ENCODE measurements around the gene TSC22D1. TPM values are rescaled to one million over a fixed set of nuclear protein-coding genes. Genes with fewer than 3 reads are reported as not detected.

The TSC22D1 gene
- total and polyA plus RNA-seq, 4 donors = 247 to 349 (median 291) TPM

GRCh38 chr13:44407891-44408290 lies 168.2 kb downstream of the TSC22D1 start:
- H3K9me3 ChIP-seq (ENCODE audit: control insufficient read depth, insufficient read depth, low read length) = no peaks in the 10 kb centered on the region
- no peak overlapping the region for H3K27ac ChIP-seq (ENCODE audit: low read depth, low read length)
- H3K4me1 ChIP-seq (ENCODE audit: control insufficient read depth, insufficient read depth, low read length) = peaks cover 28% of the 10 kb centered on the region
- no peaks in the 10 kb centered on the region for H3K27me3 ChIP-seq (ENCODE audit: control insufficient read depth, insufficient read depth, low read length)
- no peaks in the 10 kb centered on the region for H3K36me3 ChIP-seq (ENCODE audit: control insufficient read depth, insufficient read depth, low read length)
- H3K4me3 ChIP-seq (ENCODE audit: low read depth, low read length) = no peak overlapping the region
- WGBS (ENCODE audit: insufficient coverage) = 95% methylated on average over 7 of the region's 7 CpGs
- DNase-seq (ENCODE audit: low read depth in 4 of 6, low spot score in 6 of 6) = no peak

GRCh38 chr13:44407379-44407778 lies 168.8 kb downstream of the TSC22D1 start:
- WGBS (ENCODE audit: insufficient coverage) = 86% methylated on average over 2 of the region's 3 CpGs
- Histone ChIP-seq H3K27ac (ENCODE audit: low read depth, low read length) (no peak overlapping the region), H3K4me1 (ENCODE audit: control insufficient read depth, insufficient read depth, low read length) (peaks cover 30% of the 10 kb centered on the region), H3K36me3 (ENCODE audit: control insufficient read depth, insufficient read depth, low read length) (no peaks in the 10 kb centered on the region), H3K9me3 (ENCODE audit: control insufficient read depth, insufficient read depth, low read length) (no peaks in the 10 kb centered on the region), H3K27me3 (ENCODE audit: control insufficient read depth, insufficient read depth, low read length) (no peaks in the 10 kb centered on the region), H3K4me3 (ENCODE audit: low read depth, low read length) (no peak overlapping the region)
- no peak for DNase-seq (ENCODE audit: low read depth in 4 of 6, low spot score in 6 of 6)

DNA sequence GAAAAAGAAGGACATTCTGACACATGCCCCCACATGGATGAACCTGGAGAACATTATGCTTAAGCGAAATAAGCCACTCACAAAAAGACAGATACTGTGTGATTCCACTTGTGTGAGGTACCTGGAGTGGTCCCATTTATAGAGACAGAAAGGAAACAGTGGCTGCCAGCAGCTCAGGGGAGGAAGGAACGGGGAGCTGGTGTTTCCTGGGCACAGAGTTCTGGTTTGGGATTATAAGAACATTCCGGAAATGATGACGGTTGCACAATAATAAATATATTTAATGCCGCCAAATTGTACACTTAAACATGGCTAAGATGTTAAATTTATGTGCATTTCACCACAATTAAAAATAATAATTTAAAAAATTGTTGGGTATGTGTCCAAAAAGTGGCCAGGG lies 169.5 kb downstream of the TSC22D1 start:
- Histone ChIP-seq H3K36me3 (ENCODE audit: control insufficient read depth, insufficient read depth, low read length) (no peaks in the 10 kb centered on the region), H3K27ac (ENCODE audit: low read depth, low read length) (no peak overlapping the region), H3K27me3 (ENCODE audit: control insufficient read depth, insufficient read depth, low read length) (no peaks in the 10 kb centered on the region), H3K4me1 (ENCODE audit: control insufficient read depth, insufficient read depth, low read length) (peaks cover 30% of the 10 kb centered on the region), H3K4me3 (ENCODE audit: low read depth, low read length) (no peak overlapping the region), H3K9me3 (ENCODE audit: control insufficient read depth, insufficient read depth, low read length) (no peaks in the 10 kb centered on the region)
- DNase-seq (ENCODE audit: low read depth in 4 of 6, low spot score in 6 of 6) = no peak
- no CpG with 5 or more reads among the region's 5 CpGs for WGBS (ENCODE audit: insufficient coverage)

DNA sequence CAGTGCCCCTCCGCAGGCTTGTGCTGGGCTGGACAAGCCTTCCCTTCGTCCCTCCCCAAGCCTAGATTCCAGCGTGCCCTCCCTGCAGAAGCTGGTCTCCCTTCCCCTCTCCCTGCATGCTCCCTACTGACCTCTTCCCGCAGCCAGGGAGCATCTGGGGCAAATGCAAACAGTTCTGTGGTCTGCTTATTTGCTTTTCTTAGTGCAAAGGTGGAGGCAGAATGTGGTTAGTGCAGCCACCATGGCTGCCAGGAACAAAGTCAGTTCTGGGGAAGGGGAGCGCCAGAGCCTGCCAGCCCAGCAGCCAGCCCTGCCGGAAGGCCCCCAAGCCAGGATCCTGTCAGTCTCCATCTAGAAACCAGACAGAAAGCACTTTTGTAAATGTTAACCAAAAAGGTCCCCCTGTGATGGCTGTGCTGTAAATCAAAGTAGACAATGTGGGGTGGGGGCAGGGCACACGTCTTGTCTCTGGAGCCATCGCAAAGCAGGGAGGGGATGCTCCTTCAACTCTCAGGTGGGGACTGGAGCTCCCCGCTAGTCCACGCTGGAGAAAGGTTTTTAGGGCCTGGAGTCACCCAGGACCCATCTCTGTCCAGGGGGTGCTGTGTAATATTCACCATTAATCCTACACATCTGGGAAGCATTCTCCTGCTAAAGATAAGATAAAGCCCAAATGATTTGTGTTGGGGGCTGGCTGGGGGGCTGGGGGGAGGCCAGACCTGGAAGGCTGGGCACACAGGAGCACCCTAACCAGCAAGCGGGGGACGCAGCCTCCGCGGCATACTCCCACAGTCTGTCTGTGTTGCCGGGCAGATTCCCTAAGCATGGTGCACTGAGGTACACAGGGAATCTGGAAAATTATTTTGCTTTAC lies 171.6 kb downstream of the TSC22D1 start:
- Histone ChIP-seq H3K36me3 (ENCODE audit: control insufficient read depth, insufficient read depth, low read length) (no peaks in the 10 kb centered on the region), H3K27me3 (ENCODE audit: control insufficient read depth, insufficient read depth, low read length) (no peaks in the 10 kb centered on the region), H3K9me3 (ENCODE audit: control insufficient read depth, insufficient read depth, low read length) (no peaks in the 10 kb centered on the region), H3K4me3 (ENCODE audit: low read depth, low read length) (no peak overlapping the region), H3K4me1 (ENCODE audit: control insufficient read depth, insufficient read depth, low read length) (peaks cover 30% of the 10 kb centered on the region), H3K27ac (ENCODE audit: low read depth, low read length) (no peak overlapping the region)
- 53% methylated on average over 9 of the region's 15 CpGs for WGBS (ENCODE audit: insufficient coverage)
- DNase-seq (ENCODE audit: low read depth in 4 of 6, low spot score in 6 of 6) = peak in 2 of 6 donors; percentile 62 to 65

- 24% methylated on average over 8 of the region's 11 CpGs for WGBS (ENCODE audit: insufficient coverage)
- Histone ChIP-seq H3K27me3 (ENCODE audit: control insufficient read depth, insufficient read depth, low read length) (no peaks in the 10 kb centered on the region), H3K4me3 (ENCODE audit: low read depth, low read length) (no peak overlapping the region), H3K9me3 (ENCODE audit: control insufficient read depth, insufficient read depth, low read length) (no peaks in the 10 kb centered on the region), H3K4me1 (ENCODE audit: control insufficient read depth, insufficient read depth, low read length) (peaks cover 30% of the 10 kb centered on the region), H3K27ac (ENCODE audit: low read depth, low read length) (no peak overlapping the region), H3K36me3 (ENCODE audit: control insufficient read depth, insufficient read depth, low read length) (no peaks in the 10 kb centered on the region)
- DNase-seq (ENCODE audit: low read depth in 4 of 6, low spot score in 6 of 6) = peak in 2 of 6 donors; percentile 35 to 47
These were observed 172.6 kb downstream of the TSC22D1 start for GRCh38 chr13:44403461-44404056.

DNA sequence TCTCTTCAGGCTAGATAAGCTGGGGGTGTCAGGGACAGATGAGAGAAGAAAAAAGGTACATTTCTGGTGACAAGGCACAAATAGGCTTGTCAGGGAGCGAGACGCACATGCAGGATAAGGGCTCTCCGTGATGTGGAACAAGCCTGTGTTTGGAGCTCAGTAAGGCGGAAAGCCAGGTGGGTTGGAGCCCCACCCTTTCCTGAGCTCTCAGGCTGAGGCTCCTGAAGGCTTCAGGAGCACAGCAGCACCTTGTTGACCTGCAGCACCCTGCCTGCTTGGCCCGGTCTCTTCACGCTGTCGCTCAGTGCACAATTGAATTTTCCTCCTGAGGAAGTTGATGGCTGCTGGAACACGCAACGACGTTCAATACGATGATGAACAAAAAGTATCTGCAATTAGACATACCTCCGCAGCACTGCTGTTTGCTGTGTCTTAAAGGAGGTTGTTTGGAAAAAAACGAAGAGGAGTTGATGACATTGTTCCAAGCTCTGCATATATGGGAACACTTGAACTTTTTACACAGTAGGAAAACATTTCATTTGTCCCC lies 173.2 kb downstream of the TSC22D1 start:
- WGBS (ENCODE audit: insufficient coverage) = 67% methylated on average over 8 of the region's 13 CpGs
- Histone ChIP-seq H3K4me1 (ENCODE audit: control insufficient read depth, insufficient read depth, low read length) (peaks cover 30% of the 10 kb centered on the region), H3K27me3 (ENCODE audit: control insufficient read depth, insufficient read depth, low read length) (no peaks in the 10 kb centered on the region), H3K9me3 (ENCODE audit: control insufficient read depth, insufficient read depth, low read length) (no peaks in the 10 kb centered on the region), H3K36me3 (ENCODE audit: control insufficient read depth, insufficient read depth, low read length) (no peaks in the 10 kb centered on the region), H3K4me3 (ENCODE audit: low read depth, low read length) (no peak overlapping the region), H3K27ac (ENCODE audit: low read depth, low read length) (no peak overlapping the region)
- DNase-seq (ENCODE audit: low read depth in 4 of 6, low spot score in 6 of 6) = peak in 1 of 6 donors; percentile 42

DNA sequence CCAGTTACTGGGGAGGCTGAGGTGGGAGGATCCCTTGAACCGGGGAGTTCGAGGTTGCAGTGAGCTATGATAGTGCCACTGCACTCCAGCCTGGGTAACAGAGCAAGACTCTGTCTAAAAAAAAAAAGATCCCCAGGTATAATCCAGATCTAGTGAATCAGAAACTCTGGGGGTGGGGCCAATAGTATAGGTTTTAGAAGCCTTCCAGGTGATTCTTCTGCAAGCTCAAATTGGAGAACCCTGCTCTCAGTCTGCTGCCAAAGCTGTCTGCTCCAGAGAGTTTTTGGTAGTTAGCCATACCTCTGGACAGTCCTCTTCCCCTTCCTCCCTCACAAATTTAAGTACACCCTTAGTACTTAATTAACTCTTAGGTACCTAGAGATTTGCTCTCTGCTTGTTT lies 174.6 kb downstream of the TSC22D1 start:
- no peaks in the 10 kb centered on the region for H3K27me3 ChIP-seq (ENCODE audit: control insufficient read depth, insufficient read depth, low read length)
- no peaks in the 10 kb centered on the region for H3K9me3 ChIP-seq (ENCODE audit: control insufficient read depth, insufficient read depth, low read length)
- H3K4me3 ChIP-seq (ENCODE audit: low read depth, low read length) = no peak overlapping the region
- no peak for DNase-seq (ENCODE audit: low read depth in 4 of 6, low spot score in 6 of 6)
- H3K36me3 ChIP-seq (ENCODE audit: control insufficient read depth, insufficient read depth, low read length) = no peaks in the 10 kb centered on the region
- peaks cover 42% of the 10 kb centered on the region for H3K4me1 ChIP-seq (ENCODE audit: control insufficient read depth, insufficient read depth, low read length)
- H3K27ac ChIP-seq (ENCODE audit: low read depth, low read length) = no peak overlapping the region
- 75% methylated on average over 2 of the region's 2 CpGs for WGBS (ENCODE audit: insufficient coverage)

DNA sequence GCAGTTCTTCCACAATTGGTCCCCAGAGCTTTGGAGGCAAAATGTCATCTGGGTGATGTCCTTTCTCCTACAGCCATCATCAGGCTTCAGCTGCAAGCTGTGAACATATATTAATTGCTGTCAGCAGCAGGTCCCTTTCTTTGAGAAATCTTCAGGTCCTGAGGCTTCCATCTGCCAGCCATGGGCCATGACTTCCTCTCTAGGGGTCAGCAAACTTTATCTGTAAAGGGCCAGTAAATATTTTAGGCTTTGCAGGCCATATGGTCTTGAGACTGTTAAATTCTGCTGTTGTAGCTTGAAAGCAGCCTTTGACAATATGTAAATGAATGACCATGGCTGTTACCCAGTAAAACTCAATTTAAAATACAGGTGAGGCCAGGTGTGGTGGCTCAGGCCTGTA lies 175.4 kb downstream of the TSC22D1 start:
- Histone ChIP-seq H3K4me1 (ENCODE audit: control insufficient read depth, insufficient read depth, low read length) (peaks cover 42% of the 10 kb centered on the region), H3K36me3 (ENCODE audit: control insufficient read depth, insufficient read depth, low read length) (no peaks in the 10 kb centered on the region), H3K4me3 (ENCODE audit: low read depth, low read length) (no peak overlapping the region), H3K27ac (ENCODE audit: low read depth, low read length) (no peak overlapping the region), H3K27me3 (ENCODE audit: control insufficient read depth, insufficient read depth, low read length) (no peaks in the 10 kb centered on the region), H3K9me3 (ENCODE audit: control insufficient read depth, insufficient read depth, low read length) (no peaks in the 10 kb centered on the region)
- no peak for DNase-seq (ENCODE audit: low read depth in 4 of 6, low spot score in 6 of 6)

- Histone ChIP-seq H3K27ac (ENCODE audit: low read depth, low read length) (no peak overlapping the region), H3K9me3 (ENCODE audit: control insufficient read depth, insufficient read depth, low read length) (no peaks in the 10 kb centered on the region), H3K4me3 (ENCODE audit: low read depth, low read length) (no peak overlapping the region), H3K4me1 (ENCODE audit: control insufficient read depth, insufficient read depth, low read length) (peaks cover 27% of the 10 kb centered on the region), H3K36me3 (ENCODE audit: control insufficient read depth, insufficient read depth, low read length) (no peaks in the 10 kb centered on the region), H3K27me3 (ENCODE audit: control insufficient read depth, insufficient read depth, low read length) (no peaks in the 10 kb centered on the region)
- 75% methylated on average over 2 of the region's 3 CpGs for WGBS (ENCODE audit: insufficient coverage)
- DNase-seq (ENCODE audit: low read depth in 4 of 6, low spot score in 6 of 6) = peak in 1 of 6 donors; percentile 34
These were observed 177.1 kb downstream of the TSC22D1 start for GRCh38 chr13:44399074-44399473.

Data from spinal cord (tissue), 10 donors.